MM.1S (cell line): ENCODE measurements around the gene NRK.

ENCODE experiments used
- EZH2 ChIP-seq: fragments of 300-600 bp; sonication (generic); optimal IDR thresholded peaks from 2 replicates; pipeline ENCODE3; 2017; ENCODE audit warnings: low read depth, mild to moderate bottlenecking, antibody characterized with exemption, low read length, mixed read lengths
- TF ChIP-seq, protein P1 (sequence below): fragments of 300-600 bp; sonication (generic); IDR thresholded peaks from 2 replicates; pipeline ENCODE4 v1.5.1; 2016; ENCODE audit warnings: antibody characterized with exemption, low read length, mixed read lengths

DNA sequence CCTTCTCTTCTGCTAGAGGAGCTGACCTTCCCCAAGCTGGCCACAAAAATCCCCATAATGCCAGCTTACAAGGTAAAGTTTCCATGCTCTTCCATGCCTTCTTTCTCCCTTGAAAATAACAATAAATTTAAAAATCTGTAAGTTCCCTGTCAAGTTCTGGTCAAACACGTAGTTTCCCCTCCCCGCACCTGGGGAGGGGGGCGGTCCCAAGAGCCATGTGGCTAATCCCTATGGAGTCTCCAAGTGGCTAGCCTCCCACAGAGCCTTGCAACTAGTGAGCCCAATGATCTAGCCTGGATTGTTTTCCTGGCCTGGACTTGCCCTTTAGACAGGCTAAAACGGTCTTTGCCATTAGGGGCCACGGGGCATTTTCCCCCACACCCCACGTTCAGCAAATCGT lies 2.1 kb upstream of the NRK start:
- TF ChIP-seq, protein P1, sequence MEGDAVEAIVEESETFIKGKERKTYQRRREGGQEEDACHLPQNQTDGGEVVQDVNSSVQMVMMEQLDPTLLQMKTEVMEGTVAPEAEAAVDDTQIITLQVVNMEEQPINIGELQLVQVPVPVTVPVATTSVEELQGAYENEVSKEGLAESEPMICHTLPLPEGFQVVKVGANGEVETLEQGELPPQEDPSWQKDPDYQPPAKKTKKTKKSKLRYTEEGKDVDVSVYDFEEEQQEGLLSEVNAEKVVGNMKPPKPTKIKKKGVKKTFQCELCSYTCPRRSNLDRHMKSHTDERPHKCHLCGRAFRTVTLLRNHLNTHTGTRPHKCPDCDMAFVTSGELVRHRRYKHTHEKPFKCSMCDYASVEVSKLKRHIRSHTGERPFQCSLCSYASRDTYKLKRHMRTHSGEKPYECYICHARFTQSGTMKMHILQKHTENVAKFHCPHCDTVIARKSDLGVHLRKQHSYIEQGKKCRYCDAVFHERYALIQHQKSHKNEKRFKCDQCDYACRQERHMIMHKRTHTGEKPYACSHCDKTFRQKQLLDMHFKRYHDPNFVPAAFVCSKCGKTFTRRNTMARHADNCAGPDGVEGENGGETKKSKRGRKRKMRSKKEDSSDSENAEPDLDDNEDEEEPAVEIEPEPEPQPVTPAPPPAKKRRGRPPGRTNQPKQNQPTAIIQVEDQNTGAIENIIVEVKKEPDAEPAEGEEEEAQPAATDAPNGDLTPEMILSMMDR = no peak
- TF ChIP-seq EZH2 = no peak
